Measurements from ENCODE around the gene RC3H2.

DNA sequence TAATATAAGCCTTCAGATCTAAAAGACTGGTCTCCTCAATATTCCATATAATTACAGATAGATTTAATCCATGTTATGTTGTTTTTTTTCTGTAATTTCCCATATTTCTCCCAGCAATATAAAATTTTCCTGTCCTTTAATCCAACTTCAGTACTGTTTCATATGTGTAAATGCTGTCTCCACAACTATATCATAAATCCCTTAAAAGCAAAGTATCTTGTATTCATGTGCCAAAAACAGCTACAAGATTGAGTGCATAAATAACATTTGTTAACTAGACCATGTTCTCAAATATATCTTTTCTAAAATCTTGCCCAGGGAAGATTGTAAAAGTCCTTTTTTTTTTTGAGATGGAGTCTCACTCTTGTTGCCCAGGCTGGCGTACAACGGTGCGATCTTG, 41.8 kb downstream of the RC3H2 start:
- TF ChIP-seq CTCF (IDR thresholded peaks at IDR 0.05): no peak
- no peak for TF ChIP-seq POLR2A (IDR thresholded peaks at IDR 0.05)
